LNCAP (cell line): ENCODE results near the gene DCTN3.

Experiments used
- CTCF ChIP-seq: fragments of 450-650 bp; IDR thresholded peaks from 2 replicates; pipeline ENCODE4 v1.5.1; 2017; ENCODE audit warnings: mild to moderate bottlenecking

DCTN3 gene

DNA sequence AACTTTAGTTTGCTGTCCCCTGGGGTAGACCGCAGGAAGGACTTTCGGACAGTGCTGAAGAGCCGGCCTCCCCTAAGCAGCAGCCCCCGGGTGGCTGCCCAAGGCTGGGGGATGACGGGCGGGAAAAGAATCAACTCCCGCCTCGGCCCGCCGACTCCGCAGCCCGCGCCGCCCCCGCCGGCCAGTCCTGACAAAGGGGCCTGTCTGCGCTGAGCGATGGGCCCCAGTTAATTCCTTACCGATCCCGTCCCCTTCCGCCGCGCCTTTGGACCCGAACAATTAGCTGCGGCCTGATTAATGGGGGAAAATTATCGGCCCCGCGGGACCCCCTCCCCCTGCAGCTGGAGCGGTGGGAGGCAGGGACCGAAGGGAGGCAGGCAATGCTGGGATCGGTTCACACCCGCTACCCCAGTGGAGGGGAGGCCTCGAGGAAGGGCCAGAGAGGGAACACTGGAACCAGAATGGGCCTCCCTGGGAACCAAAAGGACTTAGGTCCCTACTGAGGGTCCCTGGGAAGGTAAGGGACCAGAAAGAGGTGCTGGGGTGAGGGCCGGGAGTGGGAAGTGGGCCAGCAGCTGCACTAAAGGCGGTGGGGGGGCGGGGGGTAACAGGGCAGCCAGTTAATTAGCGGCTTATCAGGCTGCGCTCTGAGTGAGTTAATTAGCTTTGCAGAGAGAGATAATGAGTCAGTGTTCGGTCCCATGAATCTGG lies 4.3 kb upstream of the DCTN3 start:
- no peak for TF ChIP-seq CTCF

- TF ChIP-seq CTCF: no peak
These were observed 3.3 kb upstream of the DCTN3 start for GRCh38 chr9:34623374-34624235.

DNA sequence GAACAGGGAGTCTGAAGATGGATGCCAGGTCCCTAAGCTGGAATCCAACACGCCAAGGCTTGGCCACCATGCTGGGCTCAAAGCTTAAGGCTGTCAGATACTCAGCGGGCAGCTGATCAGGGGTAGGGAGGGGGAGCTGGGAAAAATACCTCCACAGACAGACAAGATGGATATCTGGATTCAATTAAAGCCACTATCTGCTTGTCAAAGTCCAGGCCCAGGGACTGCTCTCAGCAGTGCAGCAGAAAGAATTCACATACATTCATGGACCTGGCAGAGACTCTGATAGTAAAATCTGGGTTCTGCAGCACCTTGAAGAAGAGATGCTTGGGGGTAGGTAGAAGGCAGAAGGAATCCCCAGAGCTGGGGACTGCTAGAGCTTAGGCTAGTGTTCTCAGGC lies 5.2 kb downstream of the DCTN3 start:
- no peak for TF ChIP-seq CTCF

DNA sequence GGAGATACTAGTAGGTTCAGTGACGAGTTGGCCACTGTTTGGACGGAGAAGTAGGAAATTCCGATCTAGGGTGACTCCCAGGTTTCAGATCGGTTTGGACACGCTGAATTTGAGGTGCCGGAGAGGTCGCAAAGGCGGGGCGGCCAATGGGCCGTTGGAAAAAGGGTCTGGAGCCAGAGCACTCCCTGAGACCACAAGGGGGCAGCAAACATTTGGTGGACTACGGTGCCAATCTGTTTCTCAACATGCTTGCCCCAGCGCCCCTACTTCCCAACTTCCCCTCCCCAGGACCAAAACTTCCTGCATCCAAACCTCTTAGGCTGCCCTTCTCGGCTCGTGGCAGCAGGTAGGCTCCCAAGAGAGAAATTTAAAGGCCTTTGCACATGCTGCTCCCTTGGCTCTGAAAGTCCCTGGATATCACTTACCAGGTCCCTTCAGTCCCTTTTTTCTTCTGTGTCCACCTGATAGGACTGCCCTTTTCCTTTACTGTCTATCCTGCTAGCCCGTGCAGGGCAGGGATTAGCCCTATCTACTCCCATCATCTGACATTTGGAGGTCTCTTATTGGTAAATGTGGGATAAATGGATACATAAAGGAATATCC lies 7.4 kb downstream of the DCTN3 start:
- TF ChIP-seq CTCF: peak; percentile 85

- TF ChIP-seq CTCF: no peak
These were observed 8.2 kb downstream of the DCTN3 start, which contains the start of gene RPP25L for GRCh38 chr9:34611811-34612787. TSS of gene RPP25L (minus strand) at chr9:34612097. CDS start at chr9:34611296, 801 bp downstream.

GRCh38 chr9:34611251-34611810 lies 9.0 kb downstream of the DCTN3 start:
- peak; percentile 14; the same call in 1 of the 2 replicates for TF ChIP-seq CTCF
